ENCODE data around the gene ZNF621. TPM values are rescaled to one million over a fixed set of nuclear protein-coding genes. Genes with fewer than 3 reads are reported as not detected.

ZNF621 gene
- polyA plus RNA-seq, 2 of the 4 experiments (the other 2 are of a cell fraction), result 6.8 to 16.1 TPM

GRCh38 chr3:40511031-40511718 lies 13.6 kb upstream of the ZNF621 start:
- whole genome bisulfite sequencing (ENCODE audit: missing lambda C conversion rate), result 100% methylated on average over 1 of the region's 1 CpG
- CTCF ChIA-PET, result interaction anchor here (1.2 kb wide), 1 partner anchor 1370 kb away, joined by 4 read pairs; no protein-coding TSS in a partner anchor

DNA sequence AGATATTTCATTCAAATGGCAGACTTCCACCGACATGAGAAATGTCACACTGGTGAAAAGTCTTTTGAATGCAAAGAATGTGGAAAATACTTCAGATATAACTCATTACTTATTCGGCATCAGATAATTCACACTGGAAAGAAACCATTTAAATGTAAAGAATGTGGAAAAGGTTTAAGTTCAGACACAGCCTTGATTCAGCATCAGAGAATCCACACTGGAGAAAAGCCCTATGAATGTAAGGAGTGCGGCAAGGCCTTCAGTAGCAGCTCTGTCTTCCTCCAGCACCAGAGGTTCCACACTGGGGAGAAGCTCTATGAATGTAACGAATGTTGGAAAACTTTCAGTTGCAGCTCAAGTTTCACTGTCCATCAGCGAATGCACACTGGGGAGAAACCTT lies 8.6 kb upstream of the ZNF621 start:
- Histone ChIP-seq H3K4me3 (no peak overlapping the region), H3K4me2 (no peak overlapping the region), H3K27ac (no peak overlapping the region), H3K4me1 (no peaks in the 10 kb centered on the region), H3K9me3 (no peaks in the 10 kb centered on the region)
- WGBS (ENCODE audit: missing lambda C conversion rate), result 93% methylated on average over 5 of the region's 5 CpGs
- ATAC-seq (no peak), DNase-seq (ENCODE audit: low read depth in 1 of 2, low spot score in 1 of 2) (no peak), FAIRE-seq (no peak)
- ChIA-PET CTCF (no interaction called here), POLR2A (no interaction called here)
- TF ChIP-seq, protein P1, sequence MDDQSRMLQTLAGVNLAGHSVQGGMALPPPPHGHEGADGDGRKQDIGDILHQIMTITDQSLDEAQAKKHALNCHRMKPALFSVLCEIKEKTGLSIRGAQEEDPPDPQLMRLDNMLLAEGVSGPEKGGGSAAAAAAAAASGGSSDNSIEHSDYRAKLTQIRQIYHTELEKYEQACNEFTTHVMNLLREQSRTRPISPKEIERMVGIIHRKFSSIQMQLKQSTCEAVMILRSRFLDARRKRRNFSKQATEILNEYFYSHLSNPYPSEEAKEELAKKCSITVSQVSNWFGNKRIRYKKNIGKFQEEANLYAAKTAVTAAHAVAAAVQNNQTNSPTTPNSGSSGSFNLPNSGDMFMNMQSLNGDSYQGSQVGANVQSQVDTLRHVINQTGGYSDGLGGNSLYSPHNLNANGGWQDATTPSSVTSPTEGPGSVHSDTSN (IDR thresholded peaks at IDR 0.05), result no peak
- TF ChIP-seq RCOR1 (IDR thresholded peaks at IDR 0.05; ENCODE audit: low read depth, low read length) (no peak), BCL3 (IDR thresholded peaks at IDR 0.05) (no peak), POLR2AphosphoS2 (conservative IDR thresholded peaks at IDR 0.05; ENCODE audit: low read length) (no peak), ZFP36 (IDR thresholded peaks at IDR 0.05; ENCODE audit: borderline replicate concordance, partially characterized antibody) (no peak), FOSL2 (IDR thresholded peaks at IDR 0.05) (no peak), FOSL2 (CRISPR knock-in tag; IDR thresholded peaks at IDR 0.05) (no peak), EHF (CRISPR knock-in tag; IDR thresholded peaks at IDR 0.05) (no peak), MAX (IDR thresholded peaks at IDR 0.05) (no peak), HEYL (CRISPR knock-in tag; IDR thresholded peaks at IDR 0.05) (no peak), NR3C1 (IDR thresholded peaks at IDR 0.05) (no peak), JUN (IDR thresholded peaks at IDR 0.05) (no peak), EHMT2 (IDR thresholded peaks at IDR 0.05; ENCODE audit: low read depth) (no peak), POLR2A (IDR thresholded peaks at IDR 0.05; ENCODE audit: low read length) (no peak), RFX5 (IDR thresholded peaks at IDR 0.05) (no peak), HOXA7 (CRISPR knock-in tag; IDR thresholded peaks at IDR 0.05) (no peak), NPAS2 (CRISPR knock-in tag; IDR thresholded peaks at IDR 0.05; ENCODE audit: borderline replicate concordance) (no peak)
- TF ChIP-seq, protein P2, sequence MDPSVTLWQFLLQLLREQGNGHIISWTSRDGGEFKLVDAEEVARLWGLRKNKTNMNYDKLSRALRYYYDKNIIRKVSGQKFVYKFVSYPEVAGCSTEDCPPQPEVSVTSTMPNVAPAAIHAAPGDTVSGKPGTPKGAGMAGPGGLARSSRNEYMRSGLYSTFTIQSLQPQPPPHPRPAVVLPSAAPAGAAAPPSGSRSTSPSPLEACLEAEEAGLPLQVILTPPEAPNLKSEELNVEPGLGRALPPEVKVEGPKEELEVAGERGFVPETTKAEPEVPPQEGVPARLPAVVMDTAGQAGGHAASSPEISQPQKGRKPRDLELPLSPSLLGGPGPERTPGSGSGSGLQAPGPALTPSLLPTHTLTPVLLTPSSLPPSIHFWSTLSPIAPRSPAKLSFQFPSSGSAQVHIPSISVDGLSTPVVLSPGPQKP (IDR thresholded peaks at IDR 0.05; ENCODE audit: low read depth, low read length), result no peak
- TF ChIP-seq, protein P3, sequence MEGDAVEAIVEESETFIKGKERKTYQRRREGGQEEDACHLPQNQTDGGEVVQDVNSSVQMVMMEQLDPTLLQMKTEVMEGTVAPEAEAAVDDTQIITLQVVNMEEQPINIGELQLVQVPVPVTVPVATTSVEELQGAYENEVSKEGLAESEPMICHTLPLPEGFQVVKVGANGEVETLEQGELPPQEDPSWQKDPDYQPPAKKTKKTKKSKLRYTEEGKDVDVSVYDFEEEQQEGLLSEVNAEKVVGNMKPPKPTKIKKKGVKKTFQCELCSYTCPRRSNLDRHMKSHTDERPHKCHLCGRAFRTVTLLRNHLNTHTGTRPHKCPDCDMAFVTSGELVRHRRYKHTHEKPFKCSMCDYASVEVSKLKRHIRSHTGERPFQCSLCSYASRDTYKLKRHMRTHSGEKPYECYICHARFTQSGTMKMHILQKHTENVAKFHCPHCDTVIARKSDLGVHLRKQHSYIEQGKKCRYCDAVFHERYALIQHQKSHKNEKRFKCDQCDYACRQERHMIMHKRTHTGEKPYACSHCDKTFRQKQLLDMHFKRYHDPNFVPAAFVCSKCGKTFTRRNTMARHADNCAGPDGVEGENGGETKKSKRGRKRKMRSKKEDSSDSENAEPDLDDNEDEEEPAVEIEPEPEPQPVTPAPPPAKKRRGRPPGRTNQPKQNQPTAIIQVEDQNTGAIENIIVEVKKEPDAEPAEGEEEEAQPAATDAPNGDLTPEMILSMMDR (IDR thresholded peaks at IDR 0.05), result no peak

More at GRCh38 chr3:40511031-40511718, 13.6 kb upstream of the ZNF621 start:
- ATAC-seq (no peak), FAIRE-seq (no peak), DNase-seq (ENCODE audit: low read depth in 1 of 2, low spot score in 1 of 2) (no peak)
- Histone ChIP-seq H3K9me3 (no peaks in the 10 kb centered on the region), H3K4me2 (no peak overlapping the region), H3K4me1 (0 out of 3 replicates have a peak, but pooled peaks cover 4% of the 10 kb centered on the region), H3K27ac (no peak overlapping the region), H3K4me3 (no peak overlapping the region)
- no peak for TF ChIP-seq MAZ (IDR thresholded peaks at IDR 0.05; ENCODE audit: borderline replicate concordance, low read depth, low read length)
- TF ChIP-seq, protein P4, sequence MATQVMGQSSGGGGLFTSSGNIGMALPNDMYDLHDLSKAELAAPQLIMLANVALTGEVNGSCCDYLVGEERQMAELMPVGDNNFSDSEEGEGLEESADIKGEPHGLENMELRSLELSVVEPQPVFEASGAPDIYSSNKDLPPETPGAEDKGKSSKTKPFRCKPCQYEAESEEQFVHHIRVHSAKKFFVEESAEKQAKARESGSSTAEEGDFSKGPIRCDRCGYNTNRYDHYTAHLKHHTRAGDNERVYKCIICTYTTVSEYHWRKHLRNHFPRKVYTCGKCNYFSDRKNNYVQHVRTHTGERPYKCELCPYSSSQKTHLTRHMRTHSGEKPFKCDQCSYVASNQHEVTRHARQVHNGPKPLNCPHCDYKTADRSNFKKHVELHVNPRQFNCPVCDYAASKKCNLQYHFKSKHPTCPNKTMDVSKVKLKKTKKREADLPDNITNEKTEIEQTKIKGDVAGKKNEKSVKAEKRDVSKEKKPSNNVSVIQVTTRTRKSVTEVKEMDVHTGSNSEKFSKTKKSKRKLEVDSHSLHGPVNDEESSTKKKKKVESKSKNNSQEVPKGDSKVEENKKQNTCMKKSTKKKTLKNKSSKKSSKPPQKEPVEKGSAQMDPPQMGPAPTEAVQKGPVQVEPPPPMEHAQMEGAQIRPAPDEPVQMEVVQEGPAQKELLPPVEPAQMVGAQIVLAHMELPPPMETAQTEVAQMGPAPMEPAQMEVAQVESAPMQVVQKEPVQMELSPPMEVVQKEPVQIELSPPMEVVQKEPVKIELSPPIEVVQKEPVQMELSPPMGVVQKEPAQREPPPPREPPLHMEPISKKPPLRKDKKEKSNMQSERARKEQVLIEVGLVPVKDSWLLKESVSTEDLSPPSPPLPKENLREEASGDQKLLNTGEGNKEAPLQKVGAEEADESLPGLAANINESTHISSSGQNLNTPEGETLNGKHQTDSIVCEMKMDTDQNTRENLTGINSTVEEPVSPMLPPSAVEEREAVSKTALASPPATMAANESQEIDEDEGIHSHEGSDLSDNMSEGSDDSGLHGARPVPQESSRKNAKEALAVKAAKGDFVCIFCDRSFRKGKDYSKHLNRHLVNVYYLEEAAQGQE (IDR thresholded peaks at IDR 0.05), result no peak
- TF ChIP-seq, protein P5, sequence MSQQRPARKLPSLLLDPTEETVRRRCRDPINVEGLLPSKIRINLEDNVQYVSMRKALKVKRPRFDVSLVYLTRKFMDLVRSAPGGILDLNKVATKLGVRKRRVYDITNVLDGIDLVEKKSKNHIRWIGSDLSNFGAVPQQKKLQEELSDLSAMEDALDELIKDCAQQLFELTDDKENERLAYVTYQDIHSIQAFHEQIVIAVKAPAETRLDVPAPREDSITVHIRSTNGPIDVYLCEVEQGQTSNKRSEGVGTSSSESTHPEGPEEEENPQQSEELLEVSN (IDR thresholded peaks at IDR 0.05; ENCODE audit: borderline replicate concordance, low read depth), result no peak
- TF ChIP-seq POLR2AphosphoS2 (conservative IDR thresholded peaks at IDR 0.05; ENCODE audit: low read length), result no peak
- no peak for TF ChIP-seq POLR2A (IDR thresholded peaks at IDR 0.05; ENCODE audit: low read length)
- POLR2A ChIA-PET, result interaction anchor here (0.7 kb wide), 1 partner anchor 11 kb away, joined by 3 read pairs; no protein-coding TSS in a partner anchor
